HG03175 (cell line): ENCODE data around the gene DUSP19.

ENCODE experiments used
- ATAC-seq: cut with Tn5 transposase; IDR thresholded peaks from one replicate; pipeline ENCODE4 v1.9.1; 2021; ENCODE audit warnings: mild to moderate bottlenecking, moderate library complexity; ENCODE audit not compliant: unreplicated experiment

Gene DUSP19

DNA sequence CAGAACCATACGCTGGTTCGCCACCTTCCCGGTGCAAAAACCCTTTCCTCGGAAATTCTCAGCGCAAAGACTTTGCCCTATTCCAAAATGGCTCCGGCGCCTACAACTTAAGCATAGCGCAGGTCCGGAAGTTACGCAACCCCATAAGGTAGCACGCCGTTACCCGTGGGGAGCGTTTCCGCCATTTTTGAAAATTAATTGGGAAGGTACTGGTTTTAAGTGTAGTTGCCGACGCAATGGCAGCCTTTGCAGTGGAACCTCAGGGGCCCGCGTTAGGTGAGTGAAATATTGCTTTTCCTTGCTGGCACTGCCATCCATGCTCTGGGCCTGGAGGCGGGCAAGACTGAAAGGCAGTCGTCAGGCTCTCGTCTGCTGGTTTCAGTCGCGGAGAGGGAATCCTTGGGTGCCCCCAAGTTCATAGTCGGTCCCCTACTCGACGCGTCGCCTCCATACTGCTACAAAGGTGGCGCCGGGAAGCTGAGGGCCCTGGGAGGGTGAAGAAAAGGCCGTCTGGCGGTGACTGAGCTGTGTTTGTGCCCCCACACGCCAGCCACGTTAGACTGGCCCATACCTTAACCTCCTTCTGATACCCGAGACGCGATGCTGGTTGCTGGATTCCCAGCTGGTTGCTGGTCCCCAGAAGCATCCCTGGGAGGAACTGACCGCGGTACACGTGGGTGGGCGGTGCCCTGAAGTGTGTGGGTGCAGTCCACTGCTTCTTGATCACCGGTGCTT is 45.8 kb downstream of the DUSP19 start, which contains the start of gene NUP35:
TSS of gene NUP35 (plus strand) at position 222 of the 735 bp plus-strand sequence. CDS start at position 237, 15 bp downstream.
- peak; percentile 89 for ATAC-seq

DNA sequence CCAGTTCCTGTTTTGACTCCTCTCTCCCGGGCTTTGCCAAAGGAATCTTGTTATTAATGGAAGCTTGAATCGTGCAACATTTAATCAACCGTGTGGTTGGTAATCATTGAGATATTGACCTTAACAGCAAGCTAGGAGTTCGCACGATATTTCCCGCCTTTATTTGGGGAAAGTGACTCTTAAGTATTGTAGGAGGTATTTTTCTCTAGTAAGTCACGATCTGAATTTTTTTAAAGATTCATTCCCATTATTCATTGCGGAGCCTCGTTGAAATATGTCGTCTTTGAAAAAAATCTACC is 46.4 kb downstream of the DUSP19 start:
- ATAC-seq, result no peak

GRCh38 chr2:183125659-183126341 is 47.3 kb downstream of the DUSP19 start:
- ATAC-seq, result no peak

- no peak for ATAC-seq
Measured at GRCh38 chr2:183126635-183127034, 48.1 kb downstream of the DUSP19 start.

DNA sequence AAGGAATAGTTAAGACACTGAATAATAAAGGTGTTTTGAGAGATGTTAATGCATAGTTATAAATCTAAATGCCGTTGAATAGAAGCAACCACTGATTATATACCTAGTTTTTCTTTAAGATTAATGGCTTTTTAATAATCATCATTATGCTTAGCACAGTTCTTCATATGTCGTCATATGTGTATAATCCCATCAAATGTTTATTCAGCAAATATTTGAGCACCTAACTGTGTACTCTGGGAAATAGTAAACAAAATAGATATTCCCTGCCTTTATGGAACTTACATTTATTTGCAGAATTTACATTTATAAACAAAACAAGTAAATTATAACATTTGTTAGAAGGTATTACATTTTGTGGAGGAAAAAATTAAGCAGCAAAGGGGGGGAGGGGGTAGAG is 55.5 kb downstream of the DUSP19 start:
- no peak for ATAC-seq

DNA sequence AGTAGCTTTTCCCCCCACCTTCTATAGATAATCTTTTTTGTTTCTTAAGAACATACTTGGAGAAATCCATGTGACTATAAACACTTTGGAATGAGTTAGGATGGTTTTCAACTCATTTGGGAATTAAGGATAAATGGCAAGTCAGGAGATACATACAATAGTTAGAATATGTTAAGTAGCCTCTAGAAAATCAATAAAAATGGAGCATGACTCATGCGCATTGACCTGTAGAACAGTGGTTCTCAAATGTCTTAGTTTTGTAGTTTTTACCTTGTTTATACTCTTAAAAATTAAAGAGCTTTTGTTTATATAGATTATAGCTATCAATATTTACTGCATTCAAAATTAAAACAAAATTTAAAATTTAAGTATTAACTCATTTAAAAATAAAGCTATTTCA is 70.4 kb downstream of the DUSP19 start:
- no peak for ATAC-seq

DNA sequence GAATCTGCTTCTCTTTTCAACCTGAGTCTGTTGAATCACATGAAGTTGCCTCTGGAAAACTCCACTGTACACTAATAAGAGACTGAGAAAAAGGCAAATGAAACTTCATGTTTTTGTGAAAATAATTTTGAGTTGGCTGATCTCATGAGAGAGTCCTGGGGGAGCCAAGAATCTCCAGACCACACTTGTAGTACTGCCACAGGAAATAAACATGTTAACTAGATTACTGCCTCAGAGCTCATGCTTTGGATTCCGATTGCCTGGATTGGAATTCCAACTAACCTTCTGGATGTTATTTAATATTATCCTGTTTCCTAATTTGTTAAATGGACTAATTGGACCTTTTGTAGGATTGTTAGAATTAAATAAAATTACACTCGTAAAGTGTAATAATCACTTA is 70.9 kb downstream of the DUSP19 start:
- ATAC-seq, result no peak
